Liver (tissue), 9 donors: ENCODE measurements around the gene MAP6. TPM values are rescaled to one million over a fixed set of nuclear protein-coding genes. Genes with fewer than 3 reads are reported as not detected.

Experiments used
- DNase-seq: peaks from one replicate; pipeline ENCODE4 v3.0.0-alpha.2; 2017; ENCODE audit warnings: low spot score
- H3K27ac ChIP-seq, 2 donors: one replicate each; pipeline ENCODE4 v1.7.0; 2013; ENCODE audit warnings: inconsistent platforms in 2 of 2, low read length in 2 of 2, control low read depth in 1 of 2, low read depth in 1 of 2, mild to moderate bottlenecking in 1 of 2
- H3K27me3 ChIP-seq, 4 donors: one replicate each; pipeline versions ENCODE4 v1.6.1 to v1.7.0; 2013; ENCODE audit warnings: low read length in 3 of 4, inconsistent platforms in 1 of 4, mild to moderate bottlenecking in 1 of 4, moderate library complexity in 1 of 4; ENCODE audit not compliant: control insufficient read depth in 4 of 4, insufficient read depth in 4 of 4
- H3K36me3 ChIP-seq, 4 donors: one replicate each; pipeline versions ENCODE4 v1.6.1 to v1.7.0; 2013; ENCODE audit warnings: low read length in 3 of 4, mild to moderate bottlenecking in 3 of 4, low read depth in 1 of 4, moderate library complexity in 1 of 4; ENCODE audit not compliant: control insufficient read depth in 4 of 4, insufficient read depth in 3 of 4
- H3K4me1 ChIP-seq, 4 donors: one replicate each; pipeline versions ENCODE4 v1.6.1 to v1.7.0; 2013; ENCODE audit warnings: low read length in 3 of 4, mild to moderate bottlenecking in 3 of 4, moderate library complexity in 1 of 4; ENCODE audit not compliant: control insufficient read depth in 4 of 4, insufficient read depth in 4 of 4
- H3K4me3 ChIP-seq, 3 donors: one replicate each; pipeline versions ENCODE4 v1.6.1 to v1.7.0; 2013; ENCODE audit warnings: low read length in 3 of 3, control low read depth in 1 of 3, low read depth in 1 of 3, mild to moderate bottlenecking in 1 of 3
- H3K9ac ChIP-seq, 2 donors: one replicate each; pipeline ENCODE4 v1.7.0; 2013; ENCODE audit warnings: low read length in 2 of 2, mild to moderate bottlenecking in 2 of 2, moderate library complexity in 2 of 2, control low read depth in 1 of 2, low read depth in 1 of 2
- H3K9me3 ChIP-seq, 4 donors: one replicate each; pipeline versions ENCODE4 v1.6.1 to v1.7.0; 2013; ENCODE audit warnings: low read length in 3 of 4; ENCODE audit not compliant: control insufficient read depth in 4 of 4
- ATF3 ChIP-seq: IDR thresholded peaks from 2 replicates; pipeline ENCODE4 v1.6.1; 2016; ENCODE audit warnings: antibody characterized with exemption
- EGR1 ChIP-seq, 2 donors: IDR thresholded peaks; 2 replicates each; pipeline ENCODE4 v1.6.1; 2016 to 2018; ENCODE audit warnings: antibody characterized with exemption in 2 of 2, low read depth in 2 of 2
- FOXA1 ChIP-seq: IDR thresholded peaks from 2 replicates; pipeline ENCODE4 v1.6.1; 2016; ENCODE audit warnings: antibody characterized with exemption
- GABPA ChIP-seq, 2 donors: IDR thresholded peaks in 1 of 2; conservative IDR thresholded peaks in 1 of 2; 2 replicates each; pipeline ENCODE4 v1.6.1; 2016; ENCODE audit warnings: antibody characterized with exemption in 2 of 2, mild to moderate bottlenecking in 1 of 2, moderate library complexity in 1 of 2
- HNF4G ChIP-seq: IDR thresholded peaks from 2 replicates; pipeline ENCODE4 v1.6.1; 2016; ENCODE audit warnings: antibody characterized with exemption
- MAX ChIP-seq: IDR thresholded peaks from 2 replicates; pipeline ENCODE4 v1.6.1; 2016; ENCODE audit warnings: antibody characterized with exemption
- NR2F2 ChIP-seq: IDR thresholded peaks from 2 replicates; pipeline ENCODE4 v1.6.1; 2016; ENCODE audit warnings: antibody characterized with exemption
- RAD21 ChIP-seq, 2 donors: IDR thresholded peaks; 2 replicates each; pipeline ENCODE4 v1.6.1; 2016; ENCODE audit warnings: antibody characterized with exemption in 2 of 2, mild to moderate bottlenecking in 2 of 2
- REST ChIP-seq: IDR thresholded peaks from 2 replicates; pipeline ENCODE4 v1.6.1; 2016; ENCODE audit warnings: antibody characterized with exemption, mild to moderate bottlenecking
- TAF1 ChIP-seq: conservative IDR thresholded peaks from 2 replicates; pipeline ENCODE4 v1.6.1; 2016; ENCODE audit warnings: antibody characterized with exemption, mild to moderate bottlenecking
- YY1 ChIP-seq: IDR thresholded peaks from 2 replicates; pipeline ENCODE4 v1.6.1; 2016; ENCODE audit warnings: antibody characterized with exemption, mild to moderate bottlenecking
- ZBTB33 ChIP-seq: IDR thresholded peaks from 2 replicates; pipeline ENCODE4 v1.6.1; 2016; ENCODE audit warnings: antibody characterized with exemption
- WGBS: extraction: QIAGEN DNeasy Blood & Tissue Kit; methylation state at CpG from one replicate; pipeline ENCODE4 v1.1.7; 2013; 5-methylcytosine and 5-hydroxymethylcytosine counted together
- polyA plus RNA-seq, 2 donors: library from polyadenylated mRNA; stranded (reverse) in 1 of 2; unstranded in 1 of 2; fragments of 200-250 nt in 1 of 2; fragments of >200 nt in 1 of 2; fragmentation: Nextera tagmentation in 1 of 2; extraction: Ambion mirVana in 1 of 2; gene quantifications; one replicate each; pipeline versions ENCODE4 v1.2.1 to v1.2.3, GENCODE V29; 2013 to 2015
- total RNA-seq, 2 donors: library from RNA; depleted of rRNA; stranded (reverse); fragments of >200 nt; gene quantifications; one replicate each; pipeline ENCODE4 v1.2.3, GENCODE V29; 2014
- donor health status: healthy.
- donor health status: healthy.
- donor health status: healthy.
- donor health status: healthy.
- donor health status: healthy.

MAP6 gene
- total and polyA plus RNA-seq, 4 donors, result 0.22 to 0.36 (median 0.24) TPM

- WGBS, result 6% methylated on average over 16 of the region's 16 CpGs
- peaks cover 15 to 38% (median 25%) of the 10 kb centered on the region in 4 donors for H3K4me1 ChIP-seq
- no peak for DNase-seq
Measured at GRCh38 chr11:75562836-75563484, 105.9 kb downstream of the MAP6 start.

More at GRCh38 chr11:75562836-75563484, 105.9 kb downstream of the MAP6 start:
- TF ChIP-seq GABPA (IDR thresholded peaks at IDR 0.05 in 1 of 2, conservative IDR thresholded peaks at IDR 0.05 in 1 of 2) (no peak), ATF3 (no peak), TAF1 (no peak), RAD21 (IDR thresholded peaks at IDR 0.05) (no peak), MAX (no peak), NR2F2 (no peak), HNF4G (no peak), FOXA1 (no peak), YY1 (no peak), ZBTB33 (no peak), REST (no peak), EGR1 (IDR thresholded peaks at IDR 0.05; ENCODE audit: low read depth in 2 of 2) (no peak)
- Histone ChIP-seq H3K9ac (peak overlapping the region; percentile 91 to 92), H3K27me3 (no peaks in the 10 kb centered on the region), H3K9me3 (no peaks in the 10 kb centered on the region), H3K36me3 (peaks cover 0 to 17% (median 3%) of the 10 kb centered on the region in 4 donors), H3K4me3 (peak overlapping the region; percentile 57 to 87 (median 80)), H3K27ac (peak overlapping the region; percentile 89 to 98)
